GM19025 (cell line): Measurements from ENCODE around the gene ARL5B.
"Not testable (repeated sequence)": the region's sequence is repeated elsewhere in the genome, so short reads cannot be mapped to it uniquely, and the experiment has no call there.

ENCODE experiments used
- ATAC-seq: cut with Tn5 transposase; IDR thresholded peaks from one replicate; pipeline ENCODE4 v1.9.1; 2021; ENCODE audit warnings: mild to moderate bottlenecking, low read depth, moderate library complexity; ENCODE audit not compliant: unreplicated experiment

The ARL5B gene

GRCh38 chr10:18659125-18659818 is at the start of gene ARL5B:
ARL5B (plus strand) TSS chr10:18659431; CDS start chr10:18659638, 207 bp downstream.
- ATAC-seq: peak; percentile 88

GRCh38 chr10:18610517-18610916 is 48.7 kb upstream of the ARL5B start:
- no peak for ATAC-seq

GRCh38 chr10:18611168-18611567 is 48.1 kb upstream of the ARL5B start:
- no peak for ATAC-seq

GRCh38 chr10:18615618-18616017 is 43.6 kb upstream of the ARL5B start:
- ATAC-seq: no peak

GRCh38 chr10:18616337-18616736 is 42.9 kb upstream of the ARL5B start:
- no peak for ATAC-seq

GRCh38 chr10:18619016-18619415 is 40.2 kb upstream of the ARL5B start:
- no peak for ATAC-seq

- no peak for ATAC-seq
These were observed 38.4 kb upstream of the ARL5B start for GRCh38 chr10:18620856-18621255.

- ATAC-seq: not testable (repeated sequence)
These were observed 35.6 kb upstream of the ARL5B start for GRCh38 chr10:18623671-18624070.

- ATAC-seq: no peak
These were observed 33.3 kb upstream of the ARL5B start for GRCh38 chr10:18625886-18626285.

GRCh38 chr10:18627452-18628018 is 31.7 kb upstream of the ARL5B start:
- ATAC-seq: not testable (repeated sequence)

- ATAC-seq: not testable (repeated sequence)
These were observed 26.7 kb upstream of the ARL5B start for GRCh38 chr10:18632500-18632899.

- no peak for ATAC-seq
These were observed 23.2 kb upstream of the ARL5B start for GRCh38 chr10:18635995-18636394.

GRCh38 chr10:18637400-18637799 is 21.8 kb upstream of the ARL5B start:
- not testable (repeated sequence) for ATAC-seq

GRCh38 chr10:18639719-18640118 is 19.5 kb upstream of the ARL5B start:
- ATAC-seq: not testable (repeated sequence)

- ATAC-seq: no peak
These were observed 12.1 kb upstream of the ARL5B start for GRCh38 chr10:18647151-18647550.

- ATAC-seq: no peak
These were observed 11.3 kb upstream of the ARL5B start for GRCh38 chr10:18647945-18648344.

- no peak for ATAC-seq
These were observed 9.8 kb upstream of the ARL5B start for GRCh38 chr10:18649364-18649959.

- ATAC-seq: no peak
These were observed 8.7 kb upstream of the ARL5B start for GRCh38 chr10:18650404-18650997.

- ATAC-seq: peak; percentile 96
These were observed 7.8 kb upstream of the ARL5B start, which contains the start of gene NSUN6 for GRCh38 chr10:18651324-18652007. NSUN6 (minus strand) TSS chr10:18651587; CDS start chr10:18651203, 384 bp downstream.

GRCh38 chr10:18653112-18653511 is 6.1 kb upstream of the ARL5B start:
- no peak for ATAC-seq

- no peak for ATAC-seq
These were observed 2.5 kb upstream of the ARL5B start for GRCh38 chr10:18656724-18657123.
